ENCODE measurements around the gene CPXCR1. TPM values are rescaled to one million over a fixed set of nuclear protein-coding genes. Genes with fewer than 3 reads are reported as not detected.
"Not testable (repeated sequence)": the region's sequence is repeated elsewhere in the genome, so short reads cannot be mapped to it uniquely, and the experiment has no call there.

The CPXCR1 gene
- total RNA-seq (2021) (not detected in 2 replicates), Bru-seq, nascent RNA (not detected), BruChase-seq, experiment 1, labeled RNA remaining after a 2-hour chase (percentile 9 among the genes with signal in this experiment), BruChase-seq, experiment 2, labeled RNA remaining after a 6-hour chase (not detected)
- long read RNA-seq: 0 reads

GRCh38 chrX:88746925-88747324 lies at the start of gene CPXCR1:
TSS of gene CPXCR1 (plus strand) at chrX:88747225. CDS start at chrX:88753415, 6,190 bp downstream.
- DNase-seq (ENCODE audit: low spot score): no peak
- TF ChIP-seq, protein P1, sequence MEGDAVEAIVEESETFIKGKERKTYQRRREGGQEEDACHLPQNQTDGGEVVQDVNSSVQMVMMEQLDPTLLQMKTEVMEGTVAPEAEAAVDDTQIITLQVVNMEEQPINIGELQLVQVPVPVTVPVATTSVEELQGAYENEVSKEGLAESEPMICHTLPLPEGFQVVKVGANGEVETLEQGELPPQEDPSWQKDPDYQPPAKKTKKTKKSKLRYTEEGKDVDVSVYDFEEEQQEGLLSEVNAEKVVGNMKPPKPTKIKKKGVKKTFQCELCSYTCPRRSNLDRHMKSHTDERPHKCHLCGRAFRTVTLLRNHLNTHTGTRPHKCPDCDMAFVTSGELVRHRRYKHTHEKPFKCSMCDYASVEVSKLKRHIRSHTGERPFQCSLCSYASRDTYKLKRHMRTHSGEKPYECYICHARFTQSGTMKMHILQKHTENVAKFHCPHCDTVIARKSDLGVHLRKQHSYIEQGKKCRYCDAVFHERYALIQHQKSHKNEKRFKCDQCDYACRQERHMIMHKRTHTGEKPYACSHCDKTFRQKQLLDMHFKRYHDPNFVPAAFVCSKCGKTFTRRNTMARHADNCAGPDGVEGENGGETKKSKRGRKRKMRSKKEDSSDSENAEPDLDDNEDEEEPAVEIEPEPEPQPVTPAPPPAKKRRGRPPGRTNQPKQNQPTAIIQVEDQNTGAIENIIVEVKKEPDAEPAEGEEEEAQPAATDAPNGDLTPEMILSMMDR (conservative IDR thresholded peaks at IDR 0.05; ENCODE audit: low read depth, low read length): no peak
- TF ChIP-seq EZH2 (IDR thresholded peaks at IDR 0.05; ENCODE audit: borderline replicate concordance, low read depth, low read length, poor library complexity, severe bottlenecking): no peak
- no peak within 1 kb of the TSS for H3K4me3 ChIP-seq (ENCODE audit: low read depth, low read length, poor library complexity, severe bottlenecking)
- no peaks in the 10 kb centered on the region for H3K27me3 ChIP-seq (replicated peaks; ENCODE audit: insufficient read depth, low read depth, low read length, poor library complexity)
- intact Hi-C loops (cut with micrococcal nuclease; ENCODE audit: unreplicated experiment): no loop called here
- no peak within 1 kb of the TSS for H3K27ac ChIP-seq (ENCODE audit: low read depth, low read length, poor library complexity, severe bottlenecking)
- ChIA-PET CTCF (no interaction called here), POLR2A (ENCODE audit: low non-redundant PET) (no interaction called here)
- H3K36me3 ChIP-seq (ENCODE audit: insufficient read depth, low read length, poor library complexity, severe bottlenecking): no peaks in the 10 kb centered on the region
- no TSS peak for BruUV-seq (replicated peaks)
- no peaks in the 10 kb centered on the region for H3K4me1 ChIP-seq (ENCODE audit: insufficient read depth, low read length, poor library complexity, severe bottlenecking)
- H3K9me3 ChIP-seq (ENCODE audit: low read depth, low read length, poor library complexity, severe bottlenecking): no peaks in the 10 kb centered on the region

DNA sequence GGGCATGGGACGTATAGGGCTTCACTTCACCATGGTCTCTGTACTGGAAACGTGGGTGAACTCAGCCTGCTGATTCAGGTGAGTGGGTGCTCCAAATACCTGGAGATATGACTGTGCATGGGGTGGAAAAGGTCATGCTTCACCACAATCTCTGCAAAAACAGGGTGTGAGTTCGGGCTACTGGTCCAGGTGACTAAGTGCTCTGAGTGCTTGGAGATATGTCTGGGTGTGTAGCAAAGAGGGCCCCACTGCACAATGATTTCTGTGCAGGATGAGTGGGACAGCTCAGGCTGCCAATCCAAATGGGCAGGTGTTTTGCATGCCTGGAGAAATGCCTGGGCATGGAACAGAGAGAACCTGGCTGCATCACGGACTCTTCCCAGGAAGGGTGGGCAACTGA lies 11.2 kb upstream of the CPXCR1 start:
- no peak for TF ChIP-seq EZH2 (IDR thresholded peaks at IDR 0.05; ENCODE audit: borderline replicate concordance, low read depth, low read length, poor library complexity, severe bottlenecking)
- TF ChIP-seq, protein P1 (conservative IDR thresholded peaks at IDR 0.05; ENCODE audit: low read depth, low read length): no peak
- Histone ChIP-seq H3K27me3 (replicated peaks; ENCODE audit: insufficient read depth, low read depth, low read length, poor library complexity) (no peaks in the 10 kb centered on the region), H3K9me3 (ENCODE audit: low read depth, low read length, poor library complexity, severe bottlenecking) (peaks cover 7% of the 10 kb centered on the region), H3K4me3 (ENCODE audit: low read depth, low read length, poor library complexity, severe bottlenecking) (no peak overlapping the region), H3K36me3 (ENCODE audit: insufficient read depth, low read length, poor library complexity, severe bottlenecking) (no peaks in the 10 kb centered on the region), H3K4me1 (ENCODE audit: insufficient read depth, low read length, poor library complexity, severe bottlenecking) (no peaks in the 10 kb centered on the region), H3K27ac (ENCODE audit: low read depth, low read length, poor library complexity, severe bottlenecking) (no peak overlapping the region)
- intact Hi-C loops (cut with micrococcal nuclease; ENCODE audit: unreplicated experiment): no loop called here
- ChIA-PET POLR2A (ENCODE audit: low non-redundant PET) (no interaction called here), CTCF (no interaction called here)
- BruUV-seq (replicated peaks): no TSS peak
- DNase-seq (ENCODE audit: low spot score): no peak

- intact Hi-C loops (cut with micrococcal nuclease; ENCODE audit: unreplicated experiment); DNase-seq (ENCODE audit: low spot score); H3K9me3 ChIP-seq (ENCODE audit: low read depth, low read length, poor library complexity, severe bottlenecking); POLR2A ChIA-PET (ENCODE audit: low non-redundant PET); H3K4me3 ChIP-seq (ENCODE audit: low read depth, low read length, poor library complexity, severe bottlenecking); H3K4me1 ChIP-seq (ENCODE audit: insufficient read depth, low read length, poor library complexity, severe bottlenecking); CTCF ChIA-PET; H3K27ac ChIP-seq (ENCODE audit: low read depth, low read length, poor library complexity, severe bottlenecking); BruUV-seq (replicated peaks); H3K36me3 ChIP-seq (ENCODE audit: insufficient read depth, low read length, poor library complexity, severe bottlenecking); H3K27me3 ChIP-seq (replicated peaks; ENCODE audit: insufficient read depth, low read depth, low read length, poor library complexity): not testable (repeated sequence)
Observed at GRCh38 chrX:88746215-88746614, 810 bp upstream of the CPXCR1 start.

DNA sequence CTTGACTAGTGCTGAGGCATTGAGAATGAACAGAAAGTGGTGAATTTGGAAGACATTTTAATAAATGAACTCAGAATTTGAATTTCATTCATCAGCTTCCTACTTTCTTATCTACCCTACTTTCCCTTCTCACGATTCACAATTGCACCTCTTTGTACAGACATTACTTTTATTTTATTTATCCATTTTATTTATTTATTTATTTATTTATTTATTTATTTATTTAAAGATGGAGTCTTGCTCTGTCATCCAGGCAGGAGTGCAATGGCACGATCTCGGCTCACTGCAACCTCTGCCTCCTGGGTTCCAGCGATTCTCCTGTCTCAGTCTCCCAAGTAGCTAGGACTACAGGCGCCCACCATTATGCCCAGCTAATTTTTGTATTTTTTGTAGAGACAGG lies 5.3 kb downstream of the CPXCR1 start:
- POLR2A ChIA-PET (ENCODE audit: low non-redundant PET); intact Hi-C loops (cut with micrococcal nuclease; ENCODE audit: unreplicated experiment); BruUV-seq (replicated peaks): not testable (repeated sequence)

More for the DNA sequence above, 5.3 kb downstream of the CPXCR1 start:
- DNase-seq (ENCODE audit: low spot score); H3K27me3 ChIP-seq (replicated peaks; ENCODE audit: insufficient read depth, low read depth, low read length, poor library complexity); CTCF ChIA-PET; H3K9me3 ChIP-seq (ENCODE audit: low read depth, low read length, poor library complexity, severe bottlenecking); H3K4me3 ChIP-seq (ENCODE audit: low read depth, low read length, poor library complexity, severe bottlenecking); H3K36me3 ChIP-seq (ENCODE audit: insufficient read depth, low read length, poor library complexity, severe bottlenecking); H3K27ac ChIP-seq (ENCODE audit: low read depth, low read length, poor library complexity, severe bottlenecking); H3K4me1 ChIP-seq (ENCODE audit: insufficient read depth, low read length, poor library complexity, severe bottlenecking): not testable (repeated sequence)
